ENCODE results near the gene CTNNAL1.

Gene CTNNAL1

DNA sequence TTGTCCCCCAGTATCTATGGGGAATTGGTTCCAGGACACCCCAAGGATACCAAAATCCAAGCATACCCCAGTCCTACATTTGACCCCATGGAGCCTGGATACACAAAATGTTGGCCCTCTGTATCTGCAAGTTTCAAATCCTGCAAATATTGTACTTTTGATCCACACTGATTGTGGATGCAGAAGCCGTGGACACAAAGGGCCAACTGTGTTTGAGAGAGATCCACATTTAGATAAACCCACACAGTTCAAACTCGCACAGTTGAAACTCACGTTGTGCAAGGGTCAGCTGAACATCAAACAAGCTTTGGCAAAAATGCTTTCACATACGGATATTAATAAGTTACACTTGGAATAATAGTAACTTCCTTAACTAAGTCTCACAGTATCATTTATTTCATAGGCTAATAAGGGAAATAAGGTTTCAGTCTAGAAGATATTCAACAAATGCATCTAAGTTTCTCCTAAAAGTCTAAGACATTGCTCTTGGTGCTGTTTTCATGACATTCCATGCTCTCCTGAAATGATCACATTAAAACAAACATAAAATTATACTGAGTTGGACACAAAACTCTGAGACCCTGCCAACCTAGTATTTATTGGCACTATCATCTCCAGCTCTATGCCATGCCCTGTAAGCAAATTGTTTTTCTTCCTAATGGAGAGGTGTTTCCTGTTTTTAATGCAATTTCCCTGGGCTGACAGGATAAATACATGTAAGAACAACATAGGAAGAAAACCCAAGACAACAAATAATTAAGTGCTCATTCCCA lies 118.9 kb downstream of the CTNNAL1 start:
- TF ChIP-seq, protein P1, sequence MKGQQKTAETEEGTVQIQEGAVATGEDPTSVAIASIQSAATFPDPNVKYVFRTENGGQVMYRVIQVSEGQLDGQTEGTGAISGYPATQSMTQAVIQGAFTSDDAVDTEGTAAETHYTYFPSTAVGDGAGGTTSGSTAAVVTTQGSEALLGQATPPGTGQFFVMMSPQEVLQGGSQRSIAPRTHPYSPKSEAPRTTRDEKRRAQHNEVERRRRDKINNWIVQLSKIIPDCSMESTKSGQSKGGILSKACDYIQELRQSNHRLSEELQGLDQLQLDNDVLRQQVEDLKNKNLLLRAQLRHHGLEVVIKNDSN (IDR thresholded peaks at IDR 0.05) = no peak
- TF ChIP-seq YY1 (IDR thresholded peaks at IDR 0.05; ENCODE audit: low read depth) (no peak), FOXM1 (IDR thresholded peaks at IDR 0.05; ENCODE audit: borderline replicate concordance, low read depth) (no peak), TCF12 (IDR thresholded peaks at IDR 0.05; ENCODE audit: low read depth) (no peak), ZBTB7A (IDR thresholded peaks at IDR 0.05; ENCODE audit: low read depth) (no peak), TAF1 (IDR thresholded peaks at IDR 0.05; ENCODE audit: low read depth) (no peak), EGR1 (IDR thresholded peaks at IDR 0.05) (no peak), CREB1 (IDR thresholded peaks at IDR 0.05; ENCODE audit: low read depth) (no peak), EP300 (IDR thresholded peaks at IDR 0.05; ENCODE audit: borderline replicate concordance) (no peak), TEAD4 (IDR thresholded peaks at IDR 0.05) (no peak), RAD21 (IDR thresholded peaks at IDR 0.05; ENCODE audit: low read depth) (no peak), CEBPB (IDR thresholded peaks at IDR 0.05) (no peak), NFIC (IDR thresholded peaks at IDR 0.05) (no peak)
- TF ChIP-seq, protein P2, sequence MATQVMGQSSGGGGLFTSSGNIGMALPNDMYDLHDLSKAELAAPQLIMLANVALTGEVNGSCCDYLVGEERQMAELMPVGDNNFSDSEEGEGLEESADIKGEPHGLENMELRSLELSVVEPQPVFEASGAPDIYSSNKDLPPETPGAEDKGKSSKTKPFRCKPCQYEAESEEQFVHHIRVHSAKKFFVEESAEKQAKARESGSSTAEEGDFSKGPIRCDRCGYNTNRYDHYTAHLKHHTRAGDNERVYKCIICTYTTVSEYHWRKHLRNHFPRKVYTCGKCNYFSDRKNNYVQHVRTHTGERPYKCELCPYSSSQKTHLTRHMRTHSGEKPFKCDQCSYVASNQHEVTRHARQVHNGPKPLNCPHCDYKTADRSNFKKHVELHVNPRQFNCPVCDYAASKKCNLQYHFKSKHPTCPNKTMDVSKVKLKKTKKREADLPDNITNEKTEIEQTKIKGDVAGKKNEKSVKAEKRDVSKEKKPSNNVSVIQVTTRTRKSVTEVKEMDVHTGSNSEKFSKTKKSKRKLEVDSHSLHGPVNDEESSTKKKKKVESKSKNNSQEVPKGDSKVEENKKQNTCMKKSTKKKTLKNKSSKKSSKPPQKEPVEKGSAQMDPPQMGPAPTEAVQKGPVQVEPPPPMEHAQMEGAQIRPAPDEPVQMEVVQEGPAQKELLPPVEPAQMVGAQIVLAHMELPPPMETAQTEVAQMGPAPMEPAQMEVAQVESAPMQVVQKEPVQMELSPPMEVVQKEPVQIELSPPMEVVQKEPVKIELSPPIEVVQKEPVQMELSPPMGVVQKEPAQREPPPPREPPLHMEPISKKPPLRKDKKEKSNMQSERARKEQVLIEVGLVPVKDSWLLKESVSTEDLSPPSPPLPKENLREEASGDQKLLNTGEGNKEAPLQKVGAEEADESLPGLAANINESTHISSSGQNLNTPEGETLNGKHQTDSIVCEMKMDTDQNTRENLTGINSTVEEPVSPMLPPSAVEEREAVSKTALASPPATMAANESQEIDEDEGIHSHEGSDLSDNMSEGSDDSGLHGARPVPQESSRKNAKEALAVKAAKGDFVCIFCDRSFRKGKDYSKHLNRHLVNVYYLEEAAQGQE (IDR thresholded peaks at IDR 0.05; ENCODE audit: low read depth) = no peak
- TF ChIP-seq, protein P3, sequence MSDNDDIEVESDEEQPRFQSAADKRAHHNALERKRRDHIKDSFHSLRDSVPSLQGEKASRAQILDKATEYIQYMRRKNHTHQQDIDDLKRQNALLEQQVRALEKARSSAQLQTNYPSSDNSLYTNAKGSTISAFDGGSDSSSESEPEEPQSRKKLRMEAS (IDR thresholded peaks at IDR 0.05) = no peak

Measured in Ishikawa (cell line).